SK-N-SH treated with all-trans-retinoic acid at 6 μM for 48 hours (cell line): Measurements from ENCODE around the gene MKS1.
A peak's percentile ranks its signal among the peaks of the same experiment; 100 is the strongest.

Experiments
- ATAC-seq: fragments of 200-7000 bp; cut with Tn5 transposase; 3 replicates; pipeline ENCODE4 v1.9.1; 2020; ENCODE audit warnings: mild to moderate bottlenecking, moderate library complexity
- ARNTL ChIP-seq: fragments of 450-650 bp; formaldehyde crosslinking; IDR thresholded peaks from 2 replicates; pipeline ENCODE4 v1.5.0; 2020; ENCODE audit warnings: low read depth, mild to moderate bottlenecking, moderate library complexity, borderline replicate concordance
- BACH2 ChIP-seq: fragments of 250-450 bp; sonication (Bioruptor Pico); IDR thresholded peaks from 2 replicates; pipeline ENCODE4 v1.9.0; 2021; ENCODE audit warnings: mild to moderate bottlenecking, borderline replicate concordance
- CSDC2 ChIP-seq: fragments of 250-450 bp; sonication (Bioruptor Pico); IDR thresholded peaks from 2 replicates; pipeline ENCODE4 v1.5.0; 2020; ENCODE audit warnings: mild to moderate bottlenecking, moderate library complexity
- ESRRG ChIP-seq: fragments of 250-450 bp; sonication (Bioruptor Pico); IDR thresholded peaks from 2 replicates; pipeline ENCODE4 v1.6.1; 2021; ENCODE audit warnings: mild to moderate bottlenecking
- GLIS3 ChIP-seq: fragments of 250-450 bp; sonication (Bioruptor Pico); IDR thresholded peaks from 2 replicates; pipeline ENCODE4 v1.5.0; 2020; ENCODE audit warnings: mild to moderate bottlenecking, moderate library complexity
- ISL1 ChIP-seq: fragments of 250-450 bp; sonication (Bioruptor Pico); IDR thresholded peaks from 2 replicates; pipeline ENCODE4 v2.1.2; 2022; ENCODE audit warnings: mild to moderate bottlenecking, moderate library complexity
- OSR1 ChIP-seq: fragments of 250-450 bp; sonication (Bioruptor Pico); IDR thresholded peaks from 2 replicates; pipeline ENCODE4 v1.8.0; 2022; ENCODE audit warnings: moderate library complexity, mild to moderate bottlenecking, inconsistent platforms
- PPARA ChIP-seq: fragments of 250-450 bp; sonication (Bioruptor Pico); IDR thresholded peaks from 2 replicates; pipeline ENCODE4 v1.5.0; 2020; ENCODE audit warnings: mild to moderate bottlenecking, borderline replicate concordance
- RARB ChIP-seq: fragments of 250-450 bp; sonication (Bioruptor Pico); IDR thresholded peaks from 2 replicates; pipeline ENCODE4 v1.8.0; 2021; ENCODE audit warnings: mild to moderate bottlenecking, moderate library complexity
- SNAI2 ChIP-seq: fragments of 250-450 bp; sonication (Bioruptor Pico); IDR thresholded peaks from 2 replicates; pipeline ENCODE4 v1.5.0; 2020; ENCODE audit warnings: mild to moderate bottlenecking, moderate library complexity
- TCF4 ChIP-seq: fragments of 250-450 bp; sonication (Bioruptor Pico); IDR thresholded peaks from 2 replicates; pipeline ENCODE4 v1.8.0; 2021; ENCODE audit warnings: mild to moderate bottlenecking, moderate library complexity, borderline replicate concordance
- TOX ChIP-seq: fragments of 250-450 bp; sonication (Bioruptor Pico); IDR thresholded peaks from 2 replicates; pipeline ENCODE4 v1.8.0; 2021; ENCODE audit warnings: mild to moderate bottlenecking, moderate library complexity, borderline replicate concordance
- ZFP3 ChIP-seq: fragments of 250-450 bp; sonication (Bioruptor Pico); IDR thresholded peaks from 2 replicates; pipeline ENCODE4 v1.5.0; 2020; ENCODE audit warnings: mild to moderate bottlenecking, moderate library complexity
- ZFP30 ChIP-seq: fragments of 450-650 bp; formaldehyde crosslinking; IDR thresholded peaks from 2 replicates; pipeline ENCODE4 v1.5.0; 2022; ENCODE audit warnings: mild to moderate bottlenecking, moderate library complexity
- ZNF565 ChIP-seq: fragments of 450-650 bp; formaldehyde crosslinking; conservative IDR thresholded peaks from 2 replicates; pipeline ENCODE4 v1.5.0; 2020; ENCODE audit warnings: low read depth, mild to moderate bottlenecking, moderate library complexity
- ZNF70 ChIP-seq: fragments of 450-650 bp; formaldehyde crosslinking; IDR thresholded peaks from 2 replicates; pipeline ENCODE4 v1.5.0; 2020; ENCODE audit warnings: mild to moderate bottlenecking, moderate library complexity
- ZNF8 ChIP-seq: fragments of 450-650 bp; formaldehyde crosslinking; IDR thresholded peaks from 2 replicates; pipeline ENCODE4 v1.5.0; 2020; ENCODE audit warnings: mild to moderate bottlenecking, moderate library complexity
- TF ChIP-seq, protein P1 (sequence below): fragments of 250-450 bp; sonication (Bioruptor Pico); IDR thresholded peaks from 2 replicates; pipeline ENCODE4 v1.5.0; 2020; ENCODE audit warnings: mild to moderate bottlenecking, moderate library complexity
- TF ChIP-seq, protein P2 (sequence below): fragments of 250-450 bp; sonication (Bioruptor Pico); IDR thresholded peaks from 2 replicates; pipeline ENCODE4 v1.8.0; 2021; ENCODE audit warnings: low read depth, mild to moderate bottlenecking, moderate library complexity, borderline replicate concordance
- TF ChIP-seq, protein P3 (sequence below): fragments of 250-450 bp; sonication (Bioruptor Pico); IDR thresholded peaks from 2 replicates; pipeline ENCODE4 v1.5.1; 2021; ENCODE audit warnings: mild to moderate bottlenecking, moderate library complexity
- TF ChIP-seq, protein P4 (sequence below): fragments of 250-450 bp; sonication (Bioruptor Pico); IDR thresholded peaks from 2 replicates; pipeline ENCODE4 v1.5.1; 2020; ENCODE audit warnings: low read depth, mild to moderate bottlenecking, moderate library complexity

Gene MKS1

DNA sequence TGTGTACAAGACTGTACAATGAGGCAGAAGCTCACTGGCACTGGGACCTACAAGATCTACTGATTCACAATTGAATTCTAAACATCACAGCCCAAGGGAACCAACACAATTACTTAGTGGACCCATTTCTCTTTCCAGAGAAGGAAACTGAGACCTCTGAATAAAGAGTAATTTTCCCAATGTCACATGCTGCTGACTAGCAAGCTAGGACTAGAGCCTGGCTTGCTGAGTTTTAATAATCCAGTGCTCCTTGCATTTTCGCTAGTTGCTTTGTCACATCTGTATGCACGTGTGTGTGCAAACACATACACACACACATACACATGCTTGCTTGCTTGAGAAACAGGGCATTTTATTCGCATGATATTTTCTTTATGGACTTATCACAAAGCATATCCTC is 15.5 kb upstream of the MKS1 start (continued):
- TF ChIP-seq, protein P1, sequence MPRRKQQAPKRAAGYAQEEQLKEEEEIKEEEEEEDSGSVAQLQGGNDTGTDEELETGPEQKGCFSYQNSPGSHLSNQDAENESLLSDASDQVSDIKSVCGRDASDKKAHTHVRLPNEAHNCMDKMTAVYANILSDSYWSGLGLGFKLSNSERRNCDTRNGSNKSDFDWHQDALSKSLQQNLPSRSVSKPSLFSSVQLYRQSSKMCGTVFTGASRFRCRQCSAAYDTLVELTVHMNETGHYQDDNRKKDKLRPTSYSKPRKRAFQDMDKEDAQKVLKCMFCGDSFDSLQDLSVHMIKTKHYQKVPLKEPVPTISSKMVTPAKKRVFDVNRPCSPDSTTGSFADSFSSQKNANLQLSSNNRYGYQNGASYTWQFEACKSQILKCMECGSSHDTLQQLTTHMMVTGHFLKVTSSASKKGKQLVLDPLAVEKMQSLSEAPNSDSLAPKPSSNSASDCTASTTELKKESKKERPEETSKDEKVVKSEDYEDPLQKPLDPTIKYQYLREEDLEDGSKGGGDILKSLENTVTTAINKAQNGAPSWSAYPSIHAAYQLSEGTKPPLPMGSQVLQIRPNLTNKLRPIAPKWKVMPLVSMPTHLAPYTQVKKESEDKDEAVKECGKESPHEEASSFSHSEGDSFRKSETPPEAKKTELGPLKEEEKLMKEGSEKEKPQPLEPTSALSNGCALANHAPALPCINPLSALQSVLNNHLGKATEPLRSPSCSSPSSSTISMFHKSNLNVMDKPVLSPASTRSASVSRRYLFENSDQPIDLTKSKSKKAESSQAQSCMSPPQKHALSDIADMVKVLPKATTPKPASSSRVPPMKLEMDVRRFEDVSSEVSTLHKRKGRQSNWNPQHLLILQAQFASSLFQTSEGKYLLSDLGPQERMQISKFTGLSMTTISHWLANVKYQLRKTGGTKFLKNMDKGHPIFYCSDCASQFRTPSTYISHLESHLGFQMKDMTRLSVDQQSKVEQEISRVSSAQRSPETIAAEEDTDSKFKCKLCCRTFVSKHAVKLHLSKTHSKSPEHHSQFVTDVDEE = no peak
- TF ChIP-seq ARNTL (no peak), PPARA (no peak), ISL1 (CRISPR knock-in tag) (no peak), ESRRG (CRISPR knock-in tag) (no peak)

DNA sequence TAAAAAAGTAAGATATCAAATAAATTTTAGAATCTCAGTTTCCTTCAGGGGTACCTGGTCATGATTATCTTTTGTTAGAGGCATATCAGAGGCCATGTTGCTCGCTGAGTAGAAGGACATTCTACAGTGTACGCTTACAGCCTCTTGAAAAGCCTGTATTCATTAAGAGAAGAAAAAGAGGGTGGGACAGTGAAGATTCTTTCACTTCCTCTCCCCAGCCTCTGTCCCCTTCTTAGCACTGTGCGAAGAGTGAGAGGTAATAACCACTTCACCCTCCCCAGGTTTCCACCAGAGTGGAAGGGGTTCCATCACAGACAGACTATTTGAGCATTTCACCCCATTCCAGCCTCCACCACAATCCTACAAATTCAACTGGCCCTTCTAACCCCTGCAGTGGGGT is 14.5 kb upstream of the MKS1 start:
- ATAC-seq = no peak
- TF ChIP-seq ZNF565 (CRISPR knock-in tag) (no peak), BACH2 (no peak), ZFP30 (no peak), ARNTL (no peak), TOX (no peak), GLIS3 (CRISPR knock-in tag) (no peak), TCF4 (CRISPR knock-in tag) (no peak), SNAI2 (CRISPR knock-in tag) (no peak), ZNF70 (CRISPR knock-in tag) (no peak)
- TF ChIP-seq, protein P2, sequence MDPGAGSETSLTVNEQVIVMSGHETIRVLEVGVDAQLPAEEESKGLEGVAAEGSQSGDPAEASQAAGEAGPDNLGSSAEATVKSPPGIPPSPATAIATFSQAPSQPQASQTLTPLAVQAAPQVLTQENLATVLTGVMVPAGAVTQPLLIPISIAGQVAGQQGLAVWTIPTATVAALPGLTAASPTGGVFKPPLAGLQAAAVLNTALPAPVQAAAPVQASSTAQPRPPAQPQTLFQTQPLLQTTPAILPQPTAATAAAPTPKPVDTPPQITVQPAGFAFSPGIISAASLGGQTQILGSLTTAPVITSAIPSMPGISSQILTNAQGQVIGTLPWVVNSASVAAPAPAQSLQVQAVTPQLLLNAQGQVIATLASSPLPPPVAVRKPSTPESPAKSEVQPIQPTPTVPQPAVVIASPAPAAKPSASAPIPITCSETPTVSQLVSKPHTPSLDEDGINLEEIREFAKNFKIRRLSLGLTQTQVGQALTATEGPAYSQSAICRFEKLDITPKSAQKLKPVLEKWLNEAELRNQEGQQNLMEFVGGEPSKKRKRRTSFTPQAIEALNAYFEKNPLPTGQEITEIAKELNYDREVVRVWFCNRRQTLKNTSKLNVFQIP (CRISPR knock-in tag) = no peak
- TF ChIP-seq, protein P3, sequence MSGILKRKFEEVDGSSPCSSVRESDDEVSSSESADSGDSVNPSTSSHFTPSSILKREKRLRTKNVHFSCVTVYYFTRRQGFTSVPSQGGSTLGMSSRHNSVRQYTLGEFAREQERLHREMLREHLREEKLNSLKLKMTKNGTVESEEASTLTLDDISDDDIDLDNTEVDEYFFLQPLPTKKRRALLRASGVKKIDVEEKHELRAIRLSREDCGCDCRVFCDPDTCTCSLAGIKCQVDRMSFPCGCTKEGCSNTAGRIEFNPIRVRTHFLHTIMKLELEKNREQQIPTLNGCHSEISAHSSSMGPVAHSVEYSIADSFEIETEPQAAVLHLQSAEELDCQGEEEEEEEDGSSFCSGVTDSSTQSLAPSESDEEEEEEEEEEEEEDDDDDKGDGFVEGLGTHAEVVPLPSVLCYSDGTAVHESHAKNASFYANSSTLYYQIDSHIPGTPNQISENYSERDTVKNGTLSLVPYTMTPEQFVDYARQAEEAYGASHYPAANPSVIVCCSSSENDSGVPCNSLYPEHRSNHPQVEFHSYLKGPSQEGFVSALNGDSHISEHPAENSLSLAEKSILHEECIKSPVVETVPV (CRISPR knock-in tag) = no peak

DNA sequence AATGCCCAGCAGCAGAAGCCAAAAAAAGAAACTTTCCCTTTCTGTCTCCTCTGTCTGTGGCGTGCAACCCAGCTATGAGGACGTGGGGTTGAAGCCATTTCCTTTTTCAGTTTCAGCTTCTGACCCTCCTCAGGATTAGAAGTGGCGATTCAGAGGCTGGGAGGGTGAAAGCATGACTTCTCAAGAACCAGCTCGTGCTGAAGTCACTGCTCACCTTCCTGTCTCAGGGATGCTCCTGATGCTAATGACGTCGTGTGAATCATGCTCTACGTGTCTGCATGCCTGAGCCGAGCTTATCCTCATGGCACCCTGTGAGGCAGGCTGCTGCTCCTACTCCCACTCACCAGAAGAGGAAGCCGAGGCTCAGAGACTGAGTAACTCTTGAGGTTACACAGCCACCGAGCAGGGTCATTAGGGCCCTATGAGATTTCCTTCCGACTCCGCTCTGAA is 13.7 kb upstream of the MKS1 start:
- peak; percentile 52 for ATAC-seq
- TF ChIP-seq RARB (CRISPR knock-in tag) (no peak), OSR1 (CRISPR knock-in tag) (no peak), ZFP3 (CRISPR knock-in tag) (no peak), ZFP30 (no peak), TCF4 (CRISPR knock-in tag) (no peak), GLIS3 (CRISPR knock-in tag) (no peak), ISL1 (CRISPR knock-in tag) (no peak), CSDC2 (CRISPR knock-in tag) (no peak), ZNF8 (CRISPR knock-in tag) (no peak)
- TF ChIP-seq, protein P2 (CRISPR knock-in tag) = no peak
- TF ChIP-seq, protein P4, sequence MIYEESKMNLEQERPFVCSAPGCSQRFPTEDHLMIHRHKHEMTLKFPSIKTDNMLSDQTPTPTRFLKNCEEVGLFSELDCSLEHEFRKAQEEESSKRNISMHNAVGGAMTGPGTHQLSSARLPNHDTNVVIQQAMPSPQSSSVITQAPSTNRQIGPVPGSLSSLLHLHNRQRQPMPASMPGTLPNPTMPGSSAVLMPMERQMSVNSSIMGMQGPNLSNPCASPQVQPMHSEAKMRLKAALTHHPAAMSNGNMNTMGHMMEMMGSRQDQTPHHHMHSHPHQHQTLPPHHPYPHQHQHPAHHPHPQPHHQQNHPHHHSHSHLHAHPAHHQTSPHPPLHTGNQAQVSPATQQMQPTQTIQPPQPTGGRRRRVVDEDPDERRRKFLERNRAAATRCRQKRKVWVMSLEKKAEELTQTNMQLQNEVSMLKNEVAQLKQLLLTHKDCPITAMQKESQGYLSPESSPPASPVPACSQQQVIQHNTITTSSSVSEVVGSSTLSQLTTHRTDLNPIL (CRISPR knock-in tag) = no peak
- TF ChIP-seq, protein P3 (CRISPR knock-in tag) = no peak
